HG02870 (cell line): Measurements from ENCODE around the gene DUS1L.
A peak's percentile ranks its signal among the peaks of the same experiment; 100 is the strongest.

Experiments used
- ATAC-seq: cut with Tn5 transposase; IDR thresholded peaks from one replicate; pipeline ENCODE4 v1.9.1; 2021; ENCODE audit warnings: mild to moderate bottlenecking, moderate library complexity; ENCODE audit not compliant: unreplicated experiment

The DUS1L gene

GRCh38 chr17:82101301-82101715 is 35.7 kb upstream of the DUS1L start:
- ATAC-seq = no peak

- no peak for ATAC-seq
Observed at GRCh38 chr17:82100502-82101298, 35.1 kb upstream of the DUS1L start.

DNA sequence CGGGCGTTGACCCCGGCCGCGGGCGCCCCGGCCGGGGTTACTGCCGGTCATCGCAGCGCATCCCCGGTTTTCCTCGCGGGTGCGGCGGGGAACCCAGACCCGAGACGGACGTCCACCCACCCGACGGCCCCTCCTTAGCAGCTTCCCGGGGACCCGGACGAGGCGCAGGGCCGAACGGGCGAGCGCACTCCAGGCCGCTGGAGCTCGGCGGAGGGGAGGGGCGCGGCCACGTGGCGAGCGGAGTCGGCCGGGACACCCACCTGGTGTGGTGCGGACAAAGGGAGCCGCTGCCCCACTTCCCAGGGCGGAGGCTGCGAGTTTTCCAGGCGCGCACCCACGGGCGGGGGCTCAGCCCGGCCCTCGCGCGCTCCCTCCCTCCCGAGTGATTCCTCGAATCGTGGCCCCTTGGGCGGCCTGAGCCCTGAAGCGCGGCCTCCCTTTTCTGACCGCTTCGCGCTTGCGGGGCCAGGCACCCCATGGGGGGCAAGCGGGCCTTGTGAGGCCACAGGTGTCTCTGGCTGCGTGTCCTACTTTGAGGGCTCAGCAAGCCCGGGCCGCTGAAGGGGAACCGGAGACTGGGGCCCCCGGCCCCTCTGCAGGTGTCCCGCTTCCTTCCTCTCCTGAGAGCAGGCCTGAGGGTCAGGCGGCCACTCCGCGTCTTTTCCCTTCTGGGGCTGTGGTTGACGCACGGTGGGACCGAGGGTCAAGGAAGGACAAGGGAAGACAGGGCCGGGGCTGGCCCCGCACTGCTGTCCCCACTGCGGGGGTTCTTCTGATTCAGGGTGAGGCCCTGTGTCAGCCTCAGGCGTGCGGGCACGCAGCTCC is 33.5 kb upstream of the DUS1L start:
- peak; percentile 13 for ATAC-seq

- peak; percentile 66 for ATAC-seq
Observed at GRCh38 chr17:82098169-82098938, 32.8 kb upstream of the DUS1L start, which contains the start of gene FASN. Gene FASN, minus strand, starts transcription at chr17:82098236. Its CDS starts 1,791 bp downstream, at chr17:82096445.

- no peak for ATAC-seq
Observed at GRCh38 chr17:82097919-82098168, 32.2 kb upstream of the DUS1L start.

DNA sequence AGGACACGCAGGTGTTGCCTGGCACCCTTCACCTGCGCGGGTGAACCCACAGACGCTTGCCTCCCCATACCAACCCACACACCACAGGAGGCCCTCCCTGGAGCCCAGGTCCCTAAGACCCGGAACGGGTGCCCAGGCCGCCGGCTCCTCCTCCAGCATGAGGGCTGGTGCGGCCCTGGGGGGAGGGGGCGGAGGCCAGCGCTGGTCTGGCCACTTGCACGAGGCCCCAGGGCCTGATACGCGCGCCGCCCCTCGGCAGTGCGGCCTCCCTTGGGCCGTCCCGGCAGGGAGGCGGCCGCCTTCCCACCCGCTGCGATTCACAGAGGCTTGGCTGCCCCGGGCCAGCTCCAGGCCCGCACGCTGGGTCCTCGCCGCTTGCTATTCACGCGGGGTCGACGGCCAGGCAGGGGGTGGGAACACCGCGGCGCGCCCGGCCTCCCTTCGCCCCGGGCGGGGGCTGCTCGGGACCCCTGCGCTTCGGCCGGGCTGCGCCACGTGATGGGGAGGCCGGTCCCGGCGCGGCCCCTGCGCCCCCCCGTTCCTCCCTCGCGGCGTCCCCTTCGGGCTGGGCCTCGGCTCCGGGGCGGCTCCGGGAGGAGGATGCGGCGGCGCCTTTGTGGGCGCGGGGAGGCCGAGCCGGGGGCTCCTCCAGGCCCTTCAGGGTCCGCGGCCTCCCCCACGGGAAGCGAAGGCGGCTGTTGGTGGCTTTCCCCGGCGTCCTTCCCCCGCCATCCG is 31.7 kb upstream of the DUS1L start:
- no peak for ATAC-seq

GRCh38 chr17:82096709-82097183 is 31.1 kb upstream of the DUS1L start:
- no peak for ATAC-seq

DNA sequence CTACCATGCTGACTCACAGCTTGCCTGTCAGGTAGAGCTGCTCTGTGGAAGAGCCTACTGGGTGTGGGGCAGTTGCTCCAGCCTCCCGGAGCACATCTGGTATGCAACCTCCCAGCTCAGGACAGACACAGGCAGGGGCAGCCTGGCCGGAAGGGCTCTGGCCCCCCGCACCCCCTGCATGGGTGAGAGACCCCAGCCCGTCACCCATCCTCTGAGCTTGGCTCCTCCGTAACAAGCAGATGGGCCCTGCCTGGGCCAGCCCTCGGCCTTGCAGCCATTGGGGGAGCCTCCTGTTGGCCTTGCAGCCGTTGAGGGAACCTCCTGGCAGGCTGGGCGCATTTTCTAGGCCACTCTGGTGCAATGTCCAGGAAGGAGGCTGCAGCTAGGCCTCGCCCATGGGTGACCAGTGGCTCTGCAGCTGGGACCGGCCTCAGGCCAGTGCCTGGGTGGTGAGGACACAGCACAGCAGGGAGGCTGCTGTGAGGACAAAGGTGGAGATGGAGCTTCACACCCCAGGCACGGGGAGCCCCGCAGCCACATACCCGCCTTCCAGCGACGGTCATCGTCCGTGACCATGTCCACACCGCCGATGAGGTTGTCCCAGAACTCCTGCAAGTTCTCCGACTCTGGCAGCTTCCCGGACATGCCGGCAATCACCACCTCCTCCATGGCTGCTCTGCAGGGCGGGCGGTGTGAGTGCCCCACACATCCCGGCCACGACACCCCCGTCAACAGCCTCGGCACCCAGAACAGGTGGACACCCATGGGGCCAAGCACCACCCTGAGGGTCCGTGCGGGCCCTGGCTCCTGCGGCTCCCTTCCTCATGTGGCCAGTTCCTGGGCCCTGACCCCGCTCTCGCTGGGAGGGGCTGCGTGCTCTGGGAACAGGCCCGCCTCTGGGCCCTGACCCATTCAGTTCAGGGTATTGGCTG is 30.4 kb upstream of the DUS1L start:
- ATAC-seq = no peak

- ATAC-seq = no peak
Observed at GRCh38 chr17:82094931-82095776, 29.6 kb upstream of the DUS1L start.

DNA sequence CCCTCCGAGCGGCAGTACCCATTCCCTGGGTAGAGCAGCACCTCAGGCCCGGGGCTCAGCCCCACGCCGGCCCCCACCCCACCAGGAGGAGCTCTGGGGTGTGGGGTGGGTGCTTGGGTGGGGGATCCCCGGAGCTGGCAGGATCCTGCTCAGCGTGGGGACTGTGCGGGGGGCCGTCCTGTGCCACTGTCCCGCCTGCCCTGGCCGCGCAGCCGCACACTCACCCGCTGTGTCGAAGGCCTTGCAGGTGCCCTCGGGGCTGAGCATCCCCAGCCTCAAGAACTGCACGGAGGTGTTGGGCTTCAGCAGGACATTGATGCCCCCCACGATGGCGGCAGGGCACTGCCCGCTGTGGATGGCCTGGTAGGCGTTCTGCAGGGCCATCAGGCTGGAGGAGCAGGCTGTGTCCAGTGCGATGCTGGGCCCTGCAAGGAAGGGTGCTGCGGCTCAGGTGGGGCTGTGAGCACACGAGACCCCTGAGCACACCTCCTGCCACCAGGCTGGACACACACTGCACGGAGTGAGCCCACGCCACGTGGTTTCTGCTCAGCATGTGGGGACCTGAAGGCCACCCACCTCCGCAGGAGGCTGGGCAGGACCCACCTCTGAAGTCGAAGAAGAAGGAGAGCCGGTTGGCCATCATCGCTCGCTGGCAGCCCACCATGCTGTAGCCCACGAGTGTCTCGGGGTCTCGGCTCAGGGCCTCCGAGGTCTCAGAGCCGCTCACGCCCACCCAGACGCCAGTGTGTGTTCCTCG is 27.6 kb upstream of the DUS1L start:
- ATAC-seq = no peak

DNA sequence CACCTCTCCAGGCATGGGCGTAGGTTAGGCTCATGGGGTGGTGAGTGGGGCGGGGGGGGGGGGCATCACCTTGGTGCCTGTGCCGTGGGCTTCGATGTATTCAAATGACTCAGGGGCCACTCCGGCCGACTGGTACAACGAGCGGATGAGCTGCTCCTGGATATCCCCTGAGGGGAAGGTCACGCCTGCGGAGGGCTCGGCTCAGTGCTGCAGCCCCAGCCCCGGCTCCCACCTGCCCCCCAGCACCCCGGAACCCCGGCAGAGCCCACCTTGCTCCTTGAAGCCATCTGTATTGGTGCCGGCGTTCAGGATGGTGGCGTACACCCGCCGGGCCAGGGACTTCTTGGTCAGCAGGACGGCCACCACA is 27.0 kb upstream of the DUS1L start:
- no peak for ATAC-seq

- ATAC-seq = no peak
Observed at GRCh38 chr17:82092094-82092586, 26.5 kb upstream of the DUS1L start.

GRCh38 chr17:82091264-82092066 is 25.9 kb upstream of the DUS1L start:
- ATAC-seq = no peak

GRCh38 chr17:82090549-82091263 is 25.1 kb upstream of the DUS1L start:
- ATAC-seq = no peak

- no peak for ATAC-seq
Observed at GRCh38 chr17:82089723-82090548, 24.3 kb upstream of the DUS1L start.
